Measurements from ENCODE around the gene NDOR1. TPM values are rescaled to one million over a fixed set of nuclear protein-coding genes. Genes with fewer than 3 reads are reported as not detected.

The NDOR1 gene
- total RNA-seq, 4 donors from 2014 or later = 5.3 to 11.2 (median 7.7) TPM

GRCh38 chr9:137250329-137251193, 45.1 kb downstream of the NDOR1 start:
- 83% methylated on average over 7 of the region's 18 CpGs; no CpG with 5 or more reads in 1 of the 2 donors for WGBS, 2 donors
- intact Hi-C loops (cut with DNase I) = no loop called here
- H3K4me1 ChIP-seq = peaks cover 6 to 29% (median 10%) of the 10 kb centered on the region in 3 donors
- TF ChIP-seq POLR2A (IDR thresholded peaks at IDR 0.05) (no peak), CTCF (IDR thresholded peaks at IDR 0.05) (no peak)
- H3K36me3 ChIP-seq = no peaks in the 10 kb centered on the region
- DNase-seq = no peak
- H3K9me3 ChIP-seq = no peaks in the 10 kb centered on the region
- H3K27me3 ChIP-seq = peaks cover 0 to 6% (median 0%) of the 10 kb centered on the region in 4 donors
- no peak overlapping the region for H3K27ac ChIP-seq
- H3K4me3 ChIP-seq = no peak overlapping the region

- peaks cover 0 to 6% (median 0%) of the 10 kb centered on the region in 4 donors for H3K27me3 ChIP-seq
- WGBS, 2 donors = 47% methylated on average over 3 of the region's 4 CpGs; no CpG with 5 or more reads in 1 of the 2 donors
- TF ChIP-seq CTCF (IDR thresholded peaks at IDR 0.05) (no peak), POLR2A (IDR thresholded peaks at IDR 0.05) (no peak)
- H3K4me1 ChIP-seq = peaks cover 9 to 29% (median 15%) of the 10 kb centered on the region in 3 donors
- no peak for DNase-seq
- intact Hi-C loops (cut with DNase I) = no loop called here
- H3K9me3 ChIP-seq = no peaks in the 10 kb centered on the region
- peaks cover 0 to under 1% (median 0%) of the 10 kb centered on the region in 3 donors for H3K36me3 ChIP-seq
- no peak within 1 kb of the TSS for H3K27ac ChIP-seq
- no peak within 1 kb of the TSS for H3K4me3 ChIP-seq
Observed at GRCh38 chr9:137251194-137251461, 45.6 kb downstream of the NDOR1 start, which contains the start of gene STPG3. Gene STPG3 (plus strand): TSS chr9:137251286. CDS start chr9:137251287, 1 bp downstream.

GRCh38 chr9:137251490-137252268, 46.2 kb downstream of the NDOR1 start:
- TF ChIP-seq POLR2A (IDR thresholded peaks at IDR 0.05) (no peak), CTCF (IDR thresholded peaks at IDR 0.05) (no peak)
- no peak overlapping the region for H3K27ac ChIP-seq
- H3K36me3 ChIP-seq = peaks cover under 1 to 6% (median 2%) of the 10 kb centered on the region in 3 donors
- no peak overlapping the region for H3K4me3 ChIP-seq
- 82 to 83% methylated on average over 6 to 9 of the region's 22 CpGs for WGBS, 2 donors
- intact Hi-C loops (cut with DNase I) = no loop called here
- DNase-seq = no peak
- peaks cover 15 to 34% (median 20%) of the 10 kb centered on the region in 3 donors for H3K4me1 ChIP-seq
- H3K9me3 ChIP-seq = no peaks in the 10 kb centered on the region
- H3K27me3 ChIP-seq = peaks cover 0 to 6% (median 0%) of the 10 kb centered on the region in 4 donors

- peaks cover 4 to 18% (median 7%) of the 10 kb centered on the region in 3 donors for H3K36me3 ChIP-seq
- 80 to 85% methylated on average over 1 to 17 of the region's 35 CpGs for WGBS, 2 donors
- no peaks in the 10 kb centered on the region for H3K9me3 ChIP-seq
- no peak for DNase-seq
- no peak overlapping the region for H3K4me3 ChIP-seq
- H3K27ac ChIP-seq = no peak overlapping the region
- intact Hi-C loops (cut with DNase I) = no loop called here
- TF ChIP-seq POLR2A (IDR thresholded peaks at IDR 0.05) = no peak
- no peak for TF ChIP-seq CTCF (IDR thresholded peaks at IDR 0.05)
- peaks cover 18 to 40% (median 23%) of the 10 kb centered on the region in 3 donors for H3K4me1 ChIP-seq
- peaks cover 0 to 6% (median 0%) of the 10 kb centered on the region in 4 donors for H3K27me3 ChIP-seq
Observed at GRCh38 chr9:137252555-137253506, 47.3 kb downstream of the NDOR1 start.
